K562 (cell line): ENCODE measurements around the gene STC2. TPM values are rescaled to one million over a fixed set of nuclear protein-coding genes. Genes with fewer than 3 reads are reported as not detected.

Experiments used
- ATAC-seq: fragments of 200-7000 bp; cut with Tn5 transposase; 3 replicates; pipeline ENCODE4 v1.9.1; 2020; ENCODE audit warnings: moderate library complexity
- BruUV-seq: library from RNA; stranded (reverse); fragments of 400-500 nt; replicated peaks from 2 replicates; lab custom pipeline; 2021; lab: Mats Ljungman, UMichigan
- CTCF ChIA-PET: fragments of 300-600 bp; formaldehyde crosslinking; extraction: SDS; loops from one replicate; lab custom pipeline; 2021; ENCODE audit warnings: low intra/inter-chr PET ratio; lab: Yijun Ruan, JAX
- POLR2A ChIA-PET: fragments of 300-600, 350-650 bp; sonication (Branson Sonifier 250); formaldehyde crosslinking; extraction: SDS; loops from one replicate; lab custom pipeline; 2021; ENCODE audit warnings: antibody characterized with exemption, inconsistent platforms; lab: Yijun Ruan, JAX
- DNase-seq, 4 experiments: peaks; one replicate each; pipeline versions ENCODE4 v3.0.0 to v3.0.0-alpha.2; 2011 to 2018; ENCODE audit warnings: low spot score in 3 of 4, mixed read lengths in 3 of 4; ENCODE audit errors: extremely low read depth in 1 of 4
- FAIRE-seq: peaks from 2 replicates; lab custom pipeline; 2011; peaks lifted over from hg19 to GRCh38; lab: Jason Lieb, UNC
- H2AFZ ChIP-seq: 2 replicates; pipeline ENCODE4 v1.6.0; 2011; ENCODE audit warnings: low read depth, low read length, control low read depth, inconsistent platforms
- H3K27ac ChIP-seq: fragments of 200-600 bp; 3 replicates; pipeline ENCODE4 v1.8.0; 2011; ENCODE audit warnings: low read depth, mild to moderate bottlenecking, control low read depth, inconsistent platforms, low read length, moderate library complexity, mixed read lengths; ENCODE audit errors: extremely low read depth
- H3K27me3 ChIP-seq, 2 experiments: fragments of 300-600 bp in 1 of 2; 2 replicates in 1 of 2; 3 replicates in 1 of 2; pipeline versions ENCODE4 v1.6.0 to v1.8.0; 2011; ENCODE audit warnings: inconsistent platforms in 2 of 2, low read length in 2 of 2, mild to moderate bottlenecking in 1 of 2, mixed read lengths in 1 of 2, moderate library complexity in 1 of 2; ENCODE audit not compliant: control insufficient read depth in 2 of 2, insufficient read depth in 2 of 2
- H3K36me3 ChIP-seq: fragments of 300-600 bp; 3 replicates; pipeline ENCODE4 v1.8.0; 2011; ENCODE audit warnings: mild to moderate bottlenecking, low read length, inconsistent platforms; ENCODE audit not compliant: control insufficient read depth, insufficient read depth
- H3K4me1 ChIP-seq, 2 experiments: fragments of 200-600 bp in 1 of 2; replicated peaks in 1 of 2; 2 replicates in 1 of 2; 3 replicates in 1 of 2; pipeline versions ENCODE4 v1.5.1 to v1.8.0; 2011; ENCODE audit warnings: inconsistent platforms in 2 of 2, low read length in 2 of 2, mild to moderate bottlenecking in 1 of 2, mixed read lengths in 1 of 2, moderate library complexity in 1 of 2; ENCODE audit not compliant: control insufficient read depth in 2 of 2, insufficient read depth in 2 of 2
- H3K4me2 ChIP-seq: 2 replicates; pipeline ENCODE4 v1.6.1; 2011; ENCODE audit warnings: low read length, control low read depth, inconsistent platforms, mixed read lengths; ENCODE audit not compliant: insufficient read depth
- H3K4me3 ChIP-seq: fragments of 200-600 bp; sonication (generic), shearing (Covaris generic); 2 replicates; pipeline ENCODE4 v1.5.1; 2016; ENCODE audit warnings: control low read depth, inconsistent platforms
- H3K79me2 ChIP-seq: fragments of 200-600 bp; 3 replicates; pipeline ENCODE4 v1.8.0; 2011; ENCODE audit warnings: low read length, inconsistent platforms; ENCODE audit not compliant: control insufficient read depth, insufficient read depth
- H3K9ac ChIP-seq, 2 experiments: 2 replicates each; pipeline versions ENCODE4 v1.6.0 to v1.6.1; 2011; ENCODE audit warnings: low read depth in 2 of 2, low read length in 2 of 2, control low read depth in 1 of 2, inconsistent platforms in 1 of 2, mild to moderate bottlenecking in 1 of 2, mixed read lengths in 1 of 2; ENCODE audit not compliant: insufficient read depth in 1 of 2
- H3K9me1 ChIP-seq: one replicate; pipeline ENCODE4 v1.6.0; 2011; ENCODE audit warnings: inconsistent platforms, mild to moderate bottlenecking, low read length, moderate library complexity; ENCODE audit not compliant: control insufficient read depth, insufficient read depth
- H3K9me3 ChIP-seq: replicated peaks from 2 replicates; pipeline ENCODE4 v1.5.1; 2011; ENCODE audit warnings: low read depth, low read length, inconsistent platforms; ENCODE audit not compliant: control insufficient read depth, insufficient read depth
- H4K20me1 ChIP-seq: replicated peaks from 2 replicates; pipeline ENCODE4 v1.6.1; 2011; ENCODE audit warnings: low read length, inconsistent platforms, mixed read lengths; ENCODE audit not compliant: control insufficient read depth, insufficient read depth
- C11orf30 ChIP-seq: fragments of 450-650 bp; IDR thresholded peaks from 2 replicates; pipeline ENCODE4 v1.6.1; 2016; ENCODE audit warnings: low read depth, mild to moderate bottlenecking
- CHD1 ChIP-seq: fragments of 200-600 bp; sonication (generic); IDR thresholded peaks from one replicate; pipeline ENCODE4 v1.6.1; 2012; ENCODE audit warnings: mild to moderate bottlenecking, moderate library complexity, low read length, inconsistent platforms
- HDAC6 ChIP-seq: IDR thresholded peaks from 2 replicates; pipeline ENCODE4 v1.6.1; 2012; ENCODE audit warnings: low read depth, mild to moderate bottlenecking, control low read depth, inconsistent platforms, low read length, moderate library complexity
- MAFG ChIP-seq: fragments of 450-650 bp; conservative IDR thresholded peaks from 2 replicates; pipeline ENCODE4 v1.6.1; 2016; ENCODE audit warnings: missing genetic modification characterization, missing compliant biosample characterization
- MAFK ChIP-seq: IDR thresholded peaks from 2 replicates; pipeline ENCODE4 v1.6.1; 2011; ENCODE audit warnings: low read length, improper control_type of control experiment
- MIER1 ChIP-seq: fragments of 450-650 bp; IDR thresholded peaks from 2 replicates; pipeline ENCODE4 v1.6.1; 2016; ENCODE audit warnings: antibody characterized with exemption, mild to moderate bottlenecking, low read depth
- NFIC ChIP-seq: fragments of 450-650 bp; IDR thresholded peaks from 2 replicates; pipeline ENCODE4 v1.6.1; 2017; ENCODE audit warnings: mild to moderate bottlenecking, inconsistent platforms
- OTX1 ChIP-seq: fragments of 450-650 bp; formaldehyde crosslinking; IDR thresholded peaks from 2 replicates; pipeline ENCODE4 v1.4.0; 2022; ENCODE audit warnings: mild to moderate bottlenecking
- POLR2G ChIP-seq: fragments of 200-400 bp; formaldehyde crosslinking; IDR thresholded peaks from 2 replicates; pipeline ENCODE4 v1.6.1; 2017; ENCODE audit warnings: low read depth, mild to moderate bottlenecking, antibody characterized with exemption, low read length, moderate library complexity
- RFX1 ChIP-seq: fragments of 450-650 bp; IDR thresholded peaks from 2 replicates; pipeline ENCODE4 v1.6.1; 2016; ENCODE audit warnings: mild to moderate bottlenecking, moderate library complexity
- ZNF316 ChIP-seq: fragments of 450-650 bp; IDR thresholded peaks from 2 replicates; pipeline ENCODE4 v1.6.1; 2016
- ZNF449 ChIP-seq: fragments of 250-450 bp; sonication (Bioruptor Pico); IDR thresholded peaks from 2 replicates; pipeline ENCODE4 v1.8.0; 2022; ENCODE audit warnings: moderate library complexity, mild to moderate bottlenecking, inconsistent platforms
- WGBS: fragments of 100-300 bp; shearing (Covaris generic); methylation state at CpG from one replicate; pipeline ENCODE4 v1.1.6; 2016; ENCODE audit warnings: low coverage, mixed read lengths; ENCODE audit not compliant: insufficient coverage; ENCODE audit errors: missing lambda C conversion rate; 5-methylcytosine and 5-hydroxymethylcytosine counted together
- in situ Hi-C: fragments of 300-500 bp; cut with MboI; formaldehyde crosslinking; loops from 4 replicates; pipeline ENCODE4 v1.15.0; 2018; ENCODE audit warnings: inconsistent platforms, mixed read lengths
- intact Hi-C: fragments of 100-400 bp; cut with micrococcal nuclease; formaldehyde crosslinking; loops from 2 replicates; pipeline ENCODE4 v1.14.2; 2022
- polyA plus RNA-seq, 8 experiments: library from polyadenylated mRNA; depleted of rRNA in 4 of 8; stranded (reverse) in 5 of 8; unstranded in 3 of 8; fragments of >200 nt; fragmentation: Nextera tagmentation in 2 of 8; fragmentation: Illumina TruSeq in 1 of 8; extraction: Ambion mirVana in 2 of 8; extraction: Trizol in 1 of 8; gene quantifications; 2 replicates each; pipeline versions ENCODE4 v1.2.1 to v1.2.3, GENCODE V29; 2011 to 2014; ENCODE audit warnings: inconsistent platforms in 1 of 8, missing spikeins in 1 of 8
- total RNA-seq, 7 experiments: library from RNA; depleted of rRNA in 6 of 7; stranded (reverse); fragments of >200 nt in 6 of 7; fragmentation: Illumina TruSeq in 2 of 7; extraction: Trizol in 2 of 7; gene quantifications; 2 replicates each; pipeline versions ENCODE4 v1.2.1 to v1.2.3, GENCODE V29; 2011 to 2021; ENCODE audit warnings: low replicate concordance in 1 of 7

STC2 gene
- total and polyA plus RNA-seq, 9 of the 15 experiments (the other 6 are each of a cell fraction or from before 2014, with no cell fraction given) = 0.62 to 31.7 (median 7.4) TPM

- no TSS peak for BruUV-seq
Measured at GRCh38 chr5:173316339-173317020, 11.7 kb downstream of the STC2 start.

GRCh38 chr5:173315495-173316338, 12.5 kb downstream of the STC2 start:
- ATAC-seq = peak; percentile 48
- BruUV-seq = no TSS peak
- no peak overlapping the region for H3K4me2 ChIP-seq
- ChIA-PET CTCF (no interaction called here), POLR2A (interaction anchor here (0.6 to 2.3 kb wide), 10 partner anchors 10 to 344 kb away, joined by 3 to 12 read pairs (median 4); partner anchors contain the start of gene STC2)
- no peak overlapping the region for H3K4me3 ChIP-seq
- no peaks in the 10 kb centered on the region for H3K9me1 ChIP-seq
- FAIRE-seq = peak; percentile 67
- H3K4me1 ChIP-seq = peaks cover 3 to 22% of the 10 kb centered on the region in 2 experiments; a peak in 3 of 5 replicates
- H3K27me3 ChIP-seq = no peaks in the 10 kb centered on the region
- intact Hi-C loops = no loop called here
- H3K27ac ChIP-seq = no peak overlapping the region
- in situ Hi-C loops = no loop called here
- peak overlapping the region in 1 of 2 experiments; percentile 57; a peak in 1 of 4 replicates for H3K9ac ChIP-seq
- DNase-seq = peak in 1 of 4 experiments; percentile 31
- H3K36me3 ChIP-seq = peaks cover 45% of the 10 kb centered on the region; the same call in 2 of the 3 replicates
- no peak overlapping the region for H2AFZ ChIP-seq
- 56% methylated on average over 19 of the region's 21 CpGs for WGBS
- no peaks in the 10 kb centered on the region for H3K9me3 ChIP-seq
- H3K79me2 ChIP-seq = no peaks in the 10 kb centered on the region
- H4K20me1 ChIP-seq = no peaks in the 10 kb centered on the region
- TF ChIP-seq RFX1 (peak; percentile 33; the same call in 1 of the 2 replicates), NFIC (peak; percentile 77), CHD1 (no peak), MAFG (tag) (peak; percentile 85), ZNF316 (peak; percentile 95), MIER1 (no peak), MAFK (peak; percentile 86), ZNF449 (CRISPR knock-in tag) (no peak), C11orf30 (peak; percentile 92), POLR2G (peak; percentile 62)

More at GRCh38 chr5:173316339-173317020, 11.7 kb downstream of the STC2 start:
- H3K36me3 ChIP-seq = peaks cover 53% of the 10 kb centered on the region; the same call in 2 of the 3 replicates
- H3K9ac ChIP-seq = no peak overlapping the region; a peak in 1 of 4 replicates
- H3K79me2 ChIP-seq = no peaks in the 10 kb centered on the region
- ChIA-PET CTCF (no interaction called here), POLR2A (interaction anchor here (0.6 to 2.3 kb wide), 12 partner anchors 10 to 345 kb away, joined by 3 to 12 read pairs (median 4); partner anchors contain the start of gene STC2)
- no peak overlapping the region for H3K27ac ChIP-seq
- TF ChIP-seq OTX1 (CRISPR knock-in tag) (no peak), ZNF316 (peak; percentile 19; the same call in 1 of the 2 replicates), HDAC6 (no peak)
- no peak overlapping the region for H3K4me3 ChIP-seq
- WGBS = 81% methylated on average over 6 of the region's 6 CpGs
- no peak overlapping the region for H3K4me2 ChIP-seq
- peak; percentile 6 for FAIRE-seq
- H3K27me3 ChIP-seq = no peaks in the 10 kb centered on the region
- peaks cover 0 to 16% of the 10 kb centered on the region in 2 experiments; a peak in 2 of 5 replicates for H3K4me1 ChIP-seq
- DNase-seq = no peak
- intact Hi-C loops (no loop called here), in situ Hi-C loops (no loop called here)
- H2AFZ ChIP-seq = no peak overlapping the region
- no peaks in the 10 kb centered on the region for H3K9me3 ChIP-seq
- H3K9me1 ChIP-seq = no peaks in the 10 kb centered on the region
- no peaks in the 10 kb centered on the region for H4K20me1 ChIP-seq
- ATAC-seq = no peak
